ENCODE measurements around the gene COPS7B. TPM values are rescaled to one million over a fixed set of nuclear protein-coding genes. Genes with fewer than 3 reads are reported as not detected.

The COPS7B gene
- total RNA-seq, 1 experiment from 2014 or later = 57.1 TPM

DNA sequence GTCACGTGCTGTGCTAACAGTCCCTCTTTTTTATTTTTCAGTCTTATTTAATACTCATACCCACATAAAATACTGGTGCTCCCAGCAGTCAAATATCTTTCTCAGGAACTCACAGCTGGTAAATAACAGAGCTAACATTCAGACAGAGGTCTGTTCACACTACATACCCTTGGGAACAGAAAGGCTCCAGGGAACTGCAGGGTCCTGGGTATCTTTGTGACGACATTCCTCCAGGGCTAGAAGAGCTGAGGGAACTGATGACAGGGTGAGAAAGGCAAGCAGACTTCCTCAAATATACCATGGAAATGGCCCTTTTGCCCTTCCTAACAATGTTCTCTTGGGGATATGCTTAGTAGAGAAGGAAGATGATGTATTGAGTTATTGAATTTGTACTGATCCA lies 24.5 kb upstream of the COPS7B start (continued):
- TF ChIP-seq, protein P1, sequence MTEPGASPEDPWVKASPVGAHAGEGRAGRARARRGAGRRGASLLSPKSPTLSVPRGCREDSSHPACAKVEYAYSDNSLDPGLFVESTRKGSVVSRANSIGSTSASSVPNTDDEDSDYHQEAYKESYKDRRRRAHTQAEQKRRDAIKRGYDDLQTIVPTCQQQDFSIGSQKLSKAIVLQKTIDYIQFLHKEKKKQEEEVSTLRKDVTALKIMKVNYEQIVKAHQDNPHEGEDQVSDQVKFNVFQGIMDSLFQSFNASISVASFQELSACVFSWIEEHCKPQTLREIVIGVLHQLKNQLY (CRISPR knock-in tag; IDR thresholded peaks at IDR 0.05) = no peak
- TF ChIP-seq RORB (CRISPR knock-in tag; IDR thresholded peaks at IDR 0.05) (no peak), SP1 (CRISPR knock-in tag; conservative IDR thresholded peaks at IDR 0.05) (no peak), TEAD4 (CRISPR knock-in tag; IDR thresholded peaks at IDR 0.05) (no peak), EMX1 (CRISPR knock-in tag; IDR thresholded peaks at IDR 0.05) (no peak), GRHL2 (CRISPR knock-in tag; IDR thresholded peaks at IDR 0.05; ENCODE audit: insufficient replicate concordance, severe bottlenecking) (no peak)
- TF ChIP-seq, protein P2, sequence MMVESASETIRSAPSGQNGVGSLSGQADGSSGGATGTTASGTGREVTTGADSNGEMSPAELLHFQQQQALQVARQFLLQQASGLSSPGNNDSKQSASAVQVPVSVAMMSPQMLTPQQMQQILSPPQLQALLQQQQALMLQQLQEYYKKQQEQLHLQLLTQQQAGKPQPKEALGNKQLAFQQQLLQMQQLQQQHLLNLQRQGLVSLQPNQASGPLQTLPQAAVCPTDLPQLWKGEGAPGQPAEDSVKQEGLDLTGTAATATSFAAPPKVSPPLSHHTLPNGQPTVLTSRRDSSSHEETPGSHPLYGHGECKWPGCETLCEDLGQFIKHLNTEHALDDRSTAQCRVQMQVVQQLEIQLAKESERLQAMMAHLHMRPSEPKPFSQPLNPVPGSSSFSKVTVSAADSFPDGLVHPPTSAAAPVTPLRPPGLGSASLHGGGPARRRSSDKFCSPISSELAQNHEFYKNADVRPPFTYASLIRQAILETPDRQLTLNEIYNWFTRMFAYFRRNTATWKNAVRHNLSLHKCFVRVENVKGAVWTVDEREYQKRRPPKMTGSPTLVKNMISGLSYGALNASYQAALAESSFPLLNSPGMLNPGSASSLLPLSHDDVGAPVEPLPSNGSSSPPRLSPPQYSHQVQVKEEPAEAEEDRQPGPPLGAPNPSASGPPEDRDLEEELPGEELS (CRISPR knock-in tag; IDR thresholded peaks at IDR 0.05) = no peak
- TF ChIP-seq, protein P3, sequence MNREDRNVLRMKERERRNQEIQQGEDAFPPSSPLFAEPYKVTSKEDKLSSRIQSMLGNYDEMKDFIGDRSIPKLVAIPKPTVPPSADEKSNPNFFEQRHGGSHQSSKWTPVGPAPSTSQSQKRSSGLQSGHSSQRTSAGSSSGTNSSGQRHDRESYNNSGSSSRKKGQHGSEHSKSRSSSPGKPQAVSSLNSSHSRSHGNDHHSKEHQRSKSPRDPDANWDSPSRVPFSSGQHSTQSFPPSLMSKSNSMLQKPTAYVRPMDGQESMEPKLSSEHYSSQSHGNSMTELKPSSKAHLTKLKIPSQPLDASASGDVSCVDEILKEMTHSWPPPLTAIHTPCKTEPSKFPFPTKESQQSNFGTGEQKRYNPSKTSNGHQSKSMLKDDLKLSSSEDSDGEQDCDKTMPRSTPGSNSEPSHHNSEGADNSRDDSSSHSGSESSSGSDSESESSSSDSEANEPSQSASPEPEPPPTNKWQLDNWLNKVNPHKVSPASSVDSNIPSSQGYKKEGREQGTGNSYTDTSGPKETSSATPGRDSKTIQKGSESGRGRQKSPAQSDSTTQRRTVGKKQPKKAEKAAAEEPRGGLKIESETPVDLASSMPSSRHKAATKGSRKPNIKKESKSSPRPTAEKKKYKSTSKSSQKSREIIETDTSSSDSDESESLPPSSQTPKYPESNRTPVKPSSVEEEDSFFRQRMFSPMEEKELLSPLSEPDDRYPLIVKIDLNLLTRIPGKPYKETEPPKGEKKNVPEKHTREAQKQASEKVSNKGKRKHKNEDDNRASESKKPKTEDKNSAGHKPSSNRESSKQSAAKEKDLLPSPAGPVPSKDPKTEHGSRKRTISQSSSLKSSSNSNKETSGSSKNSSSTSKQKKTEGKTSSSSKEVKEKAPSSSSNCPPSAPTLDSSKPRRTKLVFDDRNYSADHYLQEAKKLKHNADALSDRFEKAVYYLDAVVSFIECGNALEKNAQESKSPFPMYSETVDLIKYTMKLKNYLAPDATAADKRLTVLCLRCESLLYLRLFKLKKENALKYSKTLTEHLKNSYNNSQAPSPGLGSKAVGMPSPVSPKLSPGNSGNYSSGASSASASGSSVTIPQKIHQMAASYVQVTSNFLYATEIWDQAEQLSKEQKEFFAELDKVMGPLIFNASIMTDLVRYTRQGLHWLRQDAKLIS (CRISPR knock-in tag; IDR thresholded peaks at IDR 0.05; ENCODE audit: borderline replicate concordance) = no peak

DNA sequence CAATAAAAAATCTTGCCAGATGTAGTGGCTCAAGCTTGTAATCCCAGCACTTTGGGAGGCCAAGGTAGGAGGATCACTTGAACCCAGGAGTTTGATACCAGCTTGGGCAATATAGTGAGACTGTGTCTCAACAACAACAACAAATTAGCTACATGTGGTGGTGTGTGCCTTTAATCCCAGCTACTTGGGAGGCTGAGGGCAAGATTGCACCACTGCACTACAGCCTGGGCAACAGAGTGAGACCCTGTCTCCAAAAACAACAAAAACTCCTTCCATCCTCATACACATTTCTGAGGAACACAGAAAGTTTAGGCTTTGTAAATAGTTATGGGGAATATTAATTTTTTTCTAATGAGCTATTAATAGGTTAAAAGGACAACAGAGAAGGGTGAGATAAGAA lies 22.1 kb upstream of the COPS7B start:
- ChIA-PET POLR2A (interaction anchor here (0.7 kb wide), 1 partner anchor 48 kb away, joined by 5 read pairs; no protein-coding TSS in a partner anchor), CTCF (interaction anchor here (0.9 kb wide), 1 partner anchor 87 kb away, joined by 3 read pairs; no protein-coding TSS in a partner anchor)
- no peaks in the 10 kb centered on the region for H3K27me3 Mint-ChIP-seq (ENCODE audit: low read depth)
- no peaks in the 10 kb centered on the region for H3K9me3 Mint-ChIP-seq
- no peak for ATAC-seq
- H3K36me3 Mint-ChIP-seq = no peaks in the 10 kb centered on the region
- DNase-seq (ENCODE audit: low spot score) = no peak
- no peak overlapping the region for H3K4me3 Mint-ChIP-seq
- H3K4me1 Mint-ChIP-seq = peaks cover 9% of the 10 kb centered on the region
- H3K27ac Mint-ChIP-seq = no peak overlapping the region
- peak; percentile 61; the same call in 1 of the 2 replicates for TF ChIP-seq ZNF121 (CRISPR knock-in tag; IDR thresholded peaks at IDR 0.05)
- TF ChIP-seq, protein P4, sequence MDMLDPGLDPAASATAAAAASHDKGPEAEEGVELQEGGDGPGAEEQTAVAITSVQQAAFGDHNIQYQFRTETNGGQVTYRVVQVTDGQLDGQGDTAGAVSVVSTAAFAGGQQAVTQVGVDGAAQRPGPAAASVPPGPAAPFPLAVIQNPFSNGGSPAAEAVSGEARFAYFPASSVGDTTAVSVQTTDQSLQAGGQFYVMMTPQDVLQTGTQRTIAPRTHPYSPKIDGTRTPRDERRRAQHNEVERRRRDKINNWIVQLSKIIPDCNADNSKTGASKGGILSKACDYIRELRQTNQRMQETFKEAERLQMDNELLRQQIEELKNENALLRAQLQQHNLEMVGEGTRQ (CRISPR knock-in tag; IDR thresholded peaks at IDR 0.05) = no peak

DNA sequence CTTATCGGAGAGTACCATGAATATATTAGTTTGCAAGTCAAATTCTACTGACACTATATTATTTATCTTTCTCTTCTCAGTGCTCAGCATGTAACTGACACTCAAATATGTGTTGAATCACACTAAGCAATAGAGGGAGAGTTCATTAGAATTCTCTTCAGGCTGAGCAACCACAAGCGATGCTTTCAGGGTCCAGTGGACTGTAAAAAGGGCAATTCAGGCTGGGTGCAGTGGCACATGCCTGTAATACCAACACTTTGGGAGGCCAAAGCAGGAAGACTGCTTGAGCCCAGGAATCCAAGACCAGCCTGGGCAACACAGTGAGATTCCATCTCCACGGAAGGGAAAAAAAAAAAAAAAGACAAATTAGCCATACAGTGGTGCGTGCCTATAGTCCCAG lies 21.5 kb upstream of the COPS7B start:
- Mint-ChIP-seq H3K36me3 (no peaks in the 10 kb centered on the region), H3K27me3 (ENCODE audit: low read depth) (no peaks in the 10 kb centered on the region), H3K27ac (peak overlapping the region; percentile 32; the same call in 1 of the 2 replicates), H3K4me3 (no peak overlapping the region), H3K4me1 (peaks cover 9% of the 10 kb centered on the region), H3K9me3 (no peaks in the 10 kb centered on the region)
- CTCF ChIA-PET = interaction anchor here (0.8 kb wide), 1 partner anchor 29 kb away, joined by 4 read pairs; no protein-coding TSS in a partner anchor
- POLR2A ChIA-PET = no interaction called here
- no peak for DNase-seq (ENCODE audit: low spot score)
- no peak for ATAC-seq
- TF ChIP-seq, protein P2 (CRISPR knock-in tag; IDR thresholded peaks at IDR 0.05) = no peak
- TF ChIP-seq, protein P5, sequence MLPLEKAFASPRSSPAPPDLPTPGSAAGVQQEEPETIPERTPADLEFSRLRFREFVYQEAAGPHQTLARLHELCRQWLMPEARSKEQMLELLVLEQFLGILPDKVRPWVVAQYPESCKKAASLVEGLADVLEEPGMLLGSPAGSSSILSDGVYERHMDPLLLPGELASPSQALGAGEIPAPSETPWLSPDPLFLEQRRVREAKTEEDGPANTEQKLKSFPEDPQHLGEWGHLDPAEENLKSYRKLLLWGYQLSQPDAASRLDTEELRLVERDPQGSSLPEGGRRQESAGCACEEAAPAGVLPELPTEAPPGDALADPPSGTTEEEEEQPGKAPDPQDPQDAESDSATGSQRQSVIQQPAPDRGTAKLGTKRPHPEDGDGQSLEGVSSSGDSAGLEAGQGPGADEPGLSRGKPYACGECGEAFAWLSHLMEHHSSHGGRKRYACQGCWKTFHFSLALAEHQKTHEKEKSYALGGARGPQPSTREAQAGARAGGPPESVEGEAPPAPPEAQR (CRISPR knock-in tag; IDR thresholded peaks at IDR 0.05) = no peak
- TF ChIP-seq, protein P1 (CRISPR knock-in tag; IDR thresholded peaks at IDR 0.05) = no peak
- TF ChIP-seq, protein P6, sequence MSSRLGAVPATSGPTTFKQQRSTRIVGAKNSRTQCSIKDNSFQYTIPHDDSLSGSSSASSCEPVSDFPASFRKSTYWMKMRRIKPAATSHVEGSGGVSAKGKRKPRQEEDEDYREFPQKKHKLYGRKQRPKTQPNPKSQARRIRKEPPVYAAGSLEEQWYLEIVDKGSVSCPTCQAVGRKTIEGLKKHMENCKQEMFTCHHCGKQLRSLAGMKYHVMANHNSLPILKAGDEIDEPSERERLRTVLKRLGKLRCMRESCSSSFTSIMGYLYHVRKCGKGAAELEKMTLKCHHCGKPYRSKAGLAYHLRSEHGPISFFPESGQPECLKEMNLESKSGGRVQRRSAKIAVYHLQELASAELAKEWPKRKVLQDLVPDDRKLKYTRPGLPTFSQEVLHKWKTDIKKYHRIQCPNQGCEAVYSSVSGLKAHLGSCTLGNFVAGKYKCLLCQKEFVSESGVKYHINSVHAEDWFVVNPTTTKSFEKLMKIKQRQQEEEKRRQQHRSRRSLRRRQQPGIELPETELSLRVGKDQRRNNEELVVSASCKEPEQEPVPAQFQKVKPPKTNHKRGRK (CRISPR knock-in tag; IDR thresholded peaks at IDR 0.05; ENCODE audit: borderline replicate concordance) = no peak
- TF ChIP-seq, protein P7, sequence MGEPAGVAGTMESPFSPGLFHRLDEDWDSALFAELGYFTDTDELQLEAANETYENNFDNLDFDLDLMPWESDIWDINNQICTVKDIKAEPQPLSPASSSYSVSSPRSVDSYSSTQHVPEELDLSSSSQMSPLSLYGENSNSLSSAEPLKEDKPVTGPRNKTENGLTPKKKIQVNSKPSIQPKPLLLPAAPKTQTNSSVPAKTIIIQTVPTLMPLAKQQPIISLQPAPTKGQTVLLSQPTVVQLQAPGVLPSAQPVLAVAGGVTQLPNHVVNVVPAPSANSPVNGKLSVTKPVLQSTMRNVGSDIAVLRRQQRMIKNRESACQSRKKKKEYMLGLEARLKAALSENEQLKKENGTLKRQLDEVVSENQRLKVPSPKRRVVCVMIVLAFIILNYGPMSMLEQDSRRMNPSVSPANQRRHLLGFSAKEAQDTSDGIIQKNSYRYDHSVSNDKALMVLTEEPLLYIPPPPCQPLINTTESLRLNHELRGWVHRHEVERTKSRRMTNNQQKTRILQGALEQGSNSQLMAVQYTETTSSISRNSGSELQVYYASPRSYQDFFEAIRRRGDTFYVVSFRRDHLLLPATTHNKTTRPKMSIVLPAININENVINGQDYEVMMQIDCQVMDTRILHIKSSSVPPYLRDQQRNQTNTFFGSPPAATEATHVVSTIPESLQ (CRISPR knock-in tag; IDR thresholded peaks at IDR 0.05) = no peak
- no peak for TF ChIP-seq OVOL2 (CRISPR knock-in tag; IDR thresholded peaks at IDR 0.05; ENCODE audit: borderline replicate concordance)
- TF ChIP-seq NR1H2 (CRISPR knock-in tag; IDR thresholded peaks at IDR 0.05) = no peak
- no peak for TF ChIP-seq ESRRA (CRISPR knock-in tag; IDR thresholded peaks at IDR 0.05; ENCODE audit: borderline replicate concordance)
- no peak for TF ChIP-seq NR3C1 (CRISPR knock-in tag; conservative IDR thresholded peaks at IDR 0.05; ENCODE audit: low read depth)

Data from WTC11 (cell line).